HG03196 (cell line): ENCODE data around the gene NDUFA8.
"Not testable (repeated sequence)": the region's sequence is repeated elsewhere in the genome, so short reads cannot be mapped to it uniquely, and the experiment has no call there.

ENCODE experiments used
- ATAC-seq: cut with Tn5 transposase; IDR thresholded peaks from one replicate; pipeline ENCODE4 v1.9.1; 2021; ENCODE audit not compliant: unreplicated experiment

NDUFA8 gene

GRCh38 chr9:122122468-122122867 is 37.1 kb downstream of the NDUFA8 start:
- ATAC-seq = no peak

DNA sequence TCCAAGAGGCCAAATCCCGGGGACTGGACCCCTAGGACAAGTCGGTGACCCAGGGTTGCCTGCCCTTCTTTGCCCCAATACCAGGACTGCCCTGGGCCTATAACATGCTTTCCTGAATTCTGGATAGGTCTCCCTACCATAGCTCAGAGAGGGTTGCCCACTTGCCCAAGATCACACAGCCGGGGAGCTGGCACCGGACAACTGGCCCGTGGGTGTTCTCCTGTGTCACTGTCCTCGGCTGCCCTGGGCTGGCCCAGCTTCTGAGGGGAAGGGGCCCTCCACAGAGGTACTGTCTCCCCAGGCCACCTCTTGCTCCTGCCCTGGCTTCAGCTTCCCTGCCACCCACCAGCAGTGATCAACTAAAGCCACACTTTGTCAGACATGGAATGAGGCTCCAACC is 37.6 kb downstream of the NDUFA8 start:
- ATAC-seq = no peak

GRCh38 chr9:122121391-122121790 is 38.2 kb downstream of the NDUFA8 start:
- ATAC-seq = no peak

DNA sequence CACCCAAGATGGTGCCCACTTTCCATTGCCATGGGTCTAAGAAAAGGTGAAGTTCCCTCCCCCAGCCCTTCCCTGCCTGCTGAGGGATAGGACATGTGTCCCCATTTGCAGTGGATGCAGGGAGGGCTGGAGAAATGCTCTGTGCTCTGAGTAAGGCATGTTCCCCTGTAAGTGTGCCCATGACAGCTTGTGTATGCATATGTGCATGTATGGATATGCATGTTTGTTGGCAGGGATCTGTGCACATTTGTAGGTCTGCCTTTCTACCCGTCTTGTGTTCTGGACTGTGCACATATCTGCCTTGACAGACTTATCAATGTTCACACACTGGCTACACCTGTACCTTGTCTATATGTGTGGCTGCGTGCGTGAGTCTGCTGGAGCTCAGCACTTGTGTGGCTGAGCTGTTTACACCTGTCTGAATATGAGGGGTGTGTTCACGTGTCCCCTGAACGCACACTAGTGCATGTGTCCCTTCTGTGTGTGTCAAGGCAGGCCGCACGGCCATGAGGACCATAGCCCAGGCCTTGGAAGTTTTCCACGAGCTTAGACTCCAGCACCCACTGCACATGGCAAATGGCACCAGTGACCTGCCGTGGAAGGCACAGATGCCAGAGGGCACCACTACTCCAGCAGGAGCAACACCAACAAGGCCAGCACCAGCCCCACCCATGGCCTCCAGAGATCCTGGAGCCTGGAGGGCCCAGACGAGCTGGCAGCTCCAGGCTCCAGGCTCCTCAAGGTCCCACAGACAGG is 39.1 kb downstream of the NDUFA8 start:
- no peak for ATAC-seq

DNA sequence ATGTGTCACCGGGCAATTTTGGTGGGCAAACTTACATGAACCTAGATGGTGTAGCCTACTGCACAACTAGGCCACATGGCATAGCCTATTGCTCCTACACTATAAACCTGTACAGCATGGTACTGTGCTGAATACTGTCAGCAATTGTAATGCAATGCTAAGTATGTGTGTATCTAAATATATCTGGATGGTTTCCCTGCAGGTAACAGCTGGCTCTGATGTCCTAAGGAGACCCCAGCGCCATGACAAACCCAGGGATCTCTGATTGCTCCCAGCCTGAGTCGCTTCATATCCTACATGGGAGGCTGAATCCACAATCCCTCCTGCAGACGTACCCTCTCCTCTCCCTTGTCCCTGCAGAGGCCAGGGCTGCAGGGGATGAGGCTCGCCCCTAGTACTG is 39.9 kb downstream of the NDUFA8 start:
- ATAC-seq = no peak

GRCh38 chr9:122119166-122119521 is 40.4 kb downstream of the NDUFA8 start:
- ATAC-seq = no peak

DNA sequence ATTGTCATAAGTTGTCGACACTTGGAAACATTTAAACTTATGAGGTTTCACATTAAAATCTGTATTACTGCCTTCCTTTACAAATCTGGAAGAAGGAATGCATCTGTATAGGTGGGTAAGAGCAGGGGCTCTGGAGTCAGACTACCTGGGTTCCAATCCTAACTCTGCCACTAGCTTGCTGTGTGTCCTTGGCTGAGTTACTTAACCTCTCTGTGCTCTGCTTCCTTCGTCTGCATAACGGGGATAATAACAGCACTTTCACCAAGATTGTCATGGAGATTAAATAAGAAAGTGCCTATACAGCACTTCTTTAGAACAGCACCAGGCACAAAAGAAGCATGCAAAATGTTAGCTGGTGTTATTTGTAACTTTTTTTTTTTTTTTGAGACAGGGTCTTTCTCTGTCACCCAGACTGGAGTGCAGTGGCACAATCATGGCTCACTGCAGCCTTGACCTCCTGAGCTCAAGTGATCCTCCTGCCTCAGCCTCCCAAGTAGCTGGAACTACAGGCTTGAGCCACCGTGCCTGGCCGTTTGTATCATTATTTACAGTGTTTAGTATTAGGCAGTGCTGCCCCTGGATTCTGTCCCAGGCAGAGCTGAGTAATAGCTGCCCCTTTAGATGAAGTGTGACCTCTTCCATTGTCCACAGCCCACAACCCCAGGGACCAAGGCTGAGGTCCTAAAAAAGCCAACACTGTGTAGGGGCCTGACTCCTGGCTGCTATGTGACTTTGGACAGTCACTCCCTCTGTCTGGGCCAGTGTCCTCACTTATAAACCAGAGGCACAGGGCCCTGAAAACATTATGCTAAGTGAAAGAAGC is 41.0 kb downstream of the NDUFA8 start:
- ATAC-seq = no peak

- not testable (repeated sequence) for ATAC-seq
Observed at GRCh38 chr9:122117241-122117640, 42.3 kb downstream of the NDUFA8 start.

GRCh38 chr9:122116448-122117173 is 43.0 kb downstream of the NDUFA8 start:
- ATAC-seq = no peak

GRCh38 chr9:122116040-122116439 is 43.5 kb downstream of the NDUFA8 start:
- ATAC-seq = no peak

DNA sequence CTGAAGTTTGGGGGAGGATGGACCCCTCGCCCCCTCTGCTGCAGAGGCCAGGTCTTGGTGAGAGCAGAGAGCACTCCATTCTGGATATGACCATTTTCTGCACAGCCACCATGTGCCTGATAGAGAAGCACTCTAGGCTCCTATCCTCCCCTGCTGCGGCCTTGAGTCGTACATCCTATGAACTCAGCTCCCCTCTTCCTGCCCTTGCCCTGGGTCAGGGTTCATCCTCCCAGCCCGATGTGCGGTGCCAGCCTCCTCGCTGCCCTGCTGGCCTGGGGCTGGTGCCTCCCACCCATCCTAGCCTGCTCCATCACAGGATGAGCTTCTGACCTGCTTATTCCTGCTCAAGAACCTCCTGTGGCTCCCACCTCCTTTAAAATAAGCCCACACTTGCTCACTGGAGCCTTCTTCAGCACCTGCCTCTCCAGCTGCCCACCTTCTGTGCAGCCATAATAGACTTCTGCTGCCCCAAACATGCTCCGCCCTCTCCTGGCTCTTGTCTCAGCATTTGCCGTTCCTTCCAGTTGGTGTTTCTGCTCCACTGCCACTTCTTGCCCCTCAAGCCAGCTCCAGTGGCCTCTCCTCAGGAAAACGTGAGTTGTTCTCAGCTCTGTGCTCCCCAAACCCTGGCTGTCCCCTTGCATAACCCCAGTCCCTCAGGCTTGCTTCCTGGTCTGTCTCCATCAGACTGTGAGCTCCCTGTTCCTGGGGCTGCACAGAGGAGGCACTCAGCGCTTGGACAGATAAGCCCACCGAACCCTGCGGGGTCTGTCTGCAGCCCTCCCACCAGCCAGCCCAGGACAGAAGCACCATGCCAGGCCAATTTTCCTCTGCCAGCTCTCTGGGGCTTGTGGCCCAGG is 44.2 kb downstream of the NDUFA8 start:
- ATAC-seq = no peak

- ATAC-seq = no peak
Observed at GRCh38 chr9:122113574-122113973, 46.0 kb downstream of the NDUFA8 start.

DNA sequence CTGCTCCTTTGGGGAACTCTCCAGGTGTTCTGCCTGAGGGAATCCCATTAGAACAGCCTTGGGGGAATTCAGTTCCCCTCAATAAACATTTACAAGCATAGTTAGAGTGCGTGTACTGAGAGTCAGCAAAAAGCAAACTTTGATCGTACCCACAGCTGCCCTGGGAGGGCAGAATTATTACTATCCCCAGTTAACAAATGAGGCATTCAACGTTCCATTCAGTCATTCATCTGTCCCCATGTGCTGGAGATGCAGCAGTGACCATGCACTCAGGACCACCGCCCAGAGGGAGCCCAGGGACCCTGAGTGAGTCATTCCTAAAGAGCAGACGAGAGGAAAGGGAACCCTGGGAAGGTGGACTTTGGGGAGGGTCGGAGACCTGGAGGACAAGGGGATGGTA is 47.3 kb downstream of the NDUFA8 start:
- ATAC-seq = no peak

GRCh38 chr9:122111413-122112085 is 48.0 kb downstream of the NDUFA8 start:
- no peak for ATAC-seq

GRCh38 chr9:122110100-122110833 is 49.3 kb downstream of the NDUFA8 start:
- ATAC-seq = no peak

DNA sequence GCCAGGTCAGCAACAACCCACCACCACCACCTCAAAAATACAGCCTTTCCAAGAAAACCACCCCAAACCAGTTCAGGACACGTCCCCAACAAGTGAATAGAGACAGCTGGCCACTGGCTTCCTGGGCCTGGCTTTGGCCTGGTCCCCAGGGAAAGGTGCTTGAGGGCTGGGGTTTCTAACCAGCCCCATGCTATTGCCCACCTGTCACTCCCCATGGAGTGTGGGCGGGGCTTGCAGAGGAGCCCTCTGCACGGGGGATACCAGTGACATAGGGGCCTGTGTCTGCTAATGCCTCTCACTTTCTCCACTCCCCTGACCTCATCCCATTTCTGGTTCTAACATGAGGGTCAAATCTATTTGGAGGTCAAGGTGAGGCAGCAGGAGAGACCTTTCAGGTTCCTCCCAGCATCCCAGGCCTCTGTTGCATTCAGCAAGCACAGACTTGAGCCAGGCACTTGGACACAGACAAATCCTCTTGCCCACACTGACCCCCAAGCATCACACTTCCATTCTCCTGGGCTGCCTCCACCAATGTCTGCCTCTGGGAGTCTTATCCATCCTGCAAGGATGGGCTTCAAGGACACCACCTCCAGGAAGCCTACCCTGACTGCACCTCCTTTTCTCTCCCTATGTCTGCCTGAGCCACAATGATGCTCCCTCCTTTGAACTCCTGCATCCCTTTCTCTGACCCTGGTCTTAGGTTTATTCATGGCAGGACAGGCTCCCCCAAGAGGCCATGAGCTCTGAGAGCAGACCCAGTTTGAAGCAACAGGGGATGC is 50.4 kb downstream of the NDUFA8 start:
- no peak for ATAC-seq

DNA sequence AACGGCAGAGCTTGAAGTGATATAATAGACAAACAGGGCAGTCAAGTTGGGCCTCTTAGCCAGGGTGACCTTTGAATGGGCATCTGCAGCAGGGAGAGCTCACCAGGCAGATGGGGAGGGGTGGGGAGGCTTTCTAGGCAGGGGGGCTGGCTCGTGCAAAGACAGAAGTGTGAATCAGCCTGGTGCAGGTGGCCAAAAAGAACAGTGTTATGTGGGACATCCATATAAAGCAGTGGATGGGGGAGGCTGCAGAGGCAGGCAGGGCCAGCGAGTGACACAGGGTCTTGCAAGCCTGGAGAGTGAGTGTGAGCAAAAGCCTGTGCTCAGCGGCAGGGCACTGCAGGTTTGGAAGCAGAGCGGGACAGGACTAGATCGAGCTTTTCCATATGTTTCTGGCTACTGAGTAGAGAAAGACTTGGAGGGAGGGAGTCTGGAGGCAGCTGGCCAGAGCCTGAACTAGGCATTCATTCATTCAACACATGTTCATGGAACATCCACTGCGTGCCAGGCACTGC is 52.2 kb downstream of the NDUFA8 start:
- no peak for ATAC-seq

GRCh38 chr9:122106576-122106975 is 53.0 kb downstream of the NDUFA8 start:
- no peak for ATAC-seq

GRCh38 chr9:122103985-122104384 is 55.6 kb downstream of the NDUFA8 start:
- ATAC-seq = no peak
